Adrenal gland (tissue), 5 donors: ENCODE measurements around the gene KCNK15.

Experiments
- POLR2A ChIP-seq, 2 donors: fragments of 450-650 bp; IDR thresholded peaks; one replicate each; pipeline ENCODE4 v1.6.1; 2017; ENCODE audit warnings: antibody characterized with exemption in 2 of 2, mild to moderate bottlenecking in 2 of 2, moderate library complexity in 1 of 2
- TF ChIP-seq, protein P1 (sequence below), 6 experiments: fragments of 450-650 bp in 4 of 6; fragments of 200-600 bp in 2 of 6; sonication (generic) in 1 of 6; IDR thresholded peaks; 1 replicate in 5 of 6; 2 replicates in 1 of 6; pipeline versions ENCODE4 v1.5.1 to v1.8.0; 2016 to 2021; ENCODE audit warnings: antibody characterized with exemption in 6 of 6, mild to moderate bottlenecking in 2 of 6, moderate library complexity in 1 of 6
- donor health status: DM: no; HTN: no; CAD: no.

DNA sequence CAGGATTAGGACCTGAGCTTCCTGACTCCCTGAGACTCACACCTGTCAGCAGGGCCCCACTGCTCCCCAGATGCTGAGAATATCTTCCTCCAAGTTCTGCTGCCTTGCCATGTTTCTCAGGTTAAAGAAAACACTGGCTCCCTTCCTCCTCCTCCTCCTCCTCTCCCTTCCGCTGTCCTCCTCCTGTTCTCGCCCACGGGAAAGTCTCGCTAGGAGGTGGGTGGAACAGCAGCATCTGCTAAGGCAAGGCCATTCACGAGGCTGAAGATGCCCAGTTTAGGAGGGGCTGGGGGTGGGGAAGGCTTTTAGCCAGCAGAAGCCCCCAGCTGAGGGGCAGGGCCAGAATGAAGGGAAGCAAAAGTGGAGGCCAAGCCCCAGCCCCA lies 23.8 kb downstream of the KCNK15 start:
- TF ChIP-seq, protein P1, sequence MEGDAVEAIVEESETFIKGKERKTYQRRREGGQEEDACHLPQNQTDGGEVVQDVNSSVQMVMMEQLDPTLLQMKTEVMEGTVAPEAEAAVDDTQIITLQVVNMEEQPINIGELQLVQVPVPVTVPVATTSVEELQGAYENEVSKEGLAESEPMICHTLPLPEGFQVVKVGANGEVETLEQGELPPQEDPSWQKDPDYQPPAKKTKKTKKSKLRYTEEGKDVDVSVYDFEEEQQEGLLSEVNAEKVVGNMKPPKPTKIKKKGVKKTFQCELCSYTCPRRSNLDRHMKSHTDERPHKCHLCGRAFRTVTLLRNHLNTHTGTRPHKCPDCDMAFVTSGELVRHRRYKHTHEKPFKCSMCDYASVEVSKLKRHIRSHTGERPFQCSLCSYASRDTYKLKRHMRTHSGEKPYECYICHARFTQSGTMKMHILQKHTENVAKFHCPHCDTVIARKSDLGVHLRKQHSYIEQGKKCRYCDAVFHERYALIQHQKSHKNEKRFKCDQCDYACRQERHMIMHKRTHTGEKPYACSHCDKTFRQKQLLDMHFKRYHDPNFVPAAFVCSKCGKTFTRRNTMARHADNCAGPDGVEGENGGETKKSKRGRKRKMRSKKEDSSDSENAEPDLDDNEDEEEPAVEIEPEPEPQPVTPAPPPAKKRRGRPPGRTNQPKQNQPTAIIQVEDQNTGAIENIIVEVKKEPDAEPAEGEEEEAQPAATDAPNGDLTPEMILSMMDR (IDR thresholded peaks at IDR 0.05): no peak
- TF ChIP-seq POLR2A (IDR thresholded peaks at IDR 0.05): no peak
